ENCODE measurements around the gene CTRB1.
"Not testable (repeated sequence)": the region's sequence is repeated elsewhere in the genome, so short reads cannot be mapped to it uniquely, and the experiment has no call there.

Gene CTRB1

GRCh38 chr16:75226550-75227360 lies 8.0 kb downstream of the CTRB1 start:
- DNase-seq (ENCODE audit: low spot score): no peak

DNA sequence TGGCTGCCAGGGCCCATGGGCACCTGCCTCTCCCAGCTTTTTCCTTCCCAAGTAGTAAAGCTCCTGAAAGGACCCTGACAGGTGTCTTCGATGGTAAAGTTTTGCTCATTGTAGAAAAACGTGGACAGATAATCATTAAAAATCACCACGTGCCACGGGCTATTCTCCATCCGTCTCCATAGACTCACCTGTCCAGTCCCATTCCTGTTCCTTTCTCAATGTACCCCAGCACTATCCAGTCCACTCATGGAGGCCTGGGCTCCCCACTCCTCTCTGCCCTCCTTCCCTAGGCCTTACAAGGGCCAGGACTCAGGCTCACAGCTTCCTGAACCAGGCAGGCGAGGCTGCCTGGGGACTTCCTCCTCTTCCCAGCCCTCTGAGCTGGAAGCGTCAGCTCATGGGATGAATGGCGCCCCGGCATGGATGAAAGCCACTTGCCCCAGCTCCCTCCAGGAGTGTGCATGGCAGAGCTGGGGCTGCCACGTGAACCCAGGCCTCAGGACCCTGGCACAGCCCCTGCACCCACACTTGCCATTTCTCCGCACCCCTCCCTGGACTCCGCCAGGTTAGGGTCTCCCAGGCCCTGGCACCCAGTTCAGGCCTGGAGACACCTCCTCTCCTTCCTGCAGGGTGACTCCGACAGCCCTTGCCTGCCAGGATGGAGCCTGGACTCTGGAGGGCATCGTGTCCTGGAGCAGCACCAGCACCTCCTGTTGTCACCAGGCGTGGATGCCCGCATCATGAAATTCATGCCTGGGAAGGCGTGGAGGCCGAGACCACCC lies 8.8 kb downstream of the CTRB1 start:
- DNase-seq (ENCODE audit: low spot score): no peak

DNA sequence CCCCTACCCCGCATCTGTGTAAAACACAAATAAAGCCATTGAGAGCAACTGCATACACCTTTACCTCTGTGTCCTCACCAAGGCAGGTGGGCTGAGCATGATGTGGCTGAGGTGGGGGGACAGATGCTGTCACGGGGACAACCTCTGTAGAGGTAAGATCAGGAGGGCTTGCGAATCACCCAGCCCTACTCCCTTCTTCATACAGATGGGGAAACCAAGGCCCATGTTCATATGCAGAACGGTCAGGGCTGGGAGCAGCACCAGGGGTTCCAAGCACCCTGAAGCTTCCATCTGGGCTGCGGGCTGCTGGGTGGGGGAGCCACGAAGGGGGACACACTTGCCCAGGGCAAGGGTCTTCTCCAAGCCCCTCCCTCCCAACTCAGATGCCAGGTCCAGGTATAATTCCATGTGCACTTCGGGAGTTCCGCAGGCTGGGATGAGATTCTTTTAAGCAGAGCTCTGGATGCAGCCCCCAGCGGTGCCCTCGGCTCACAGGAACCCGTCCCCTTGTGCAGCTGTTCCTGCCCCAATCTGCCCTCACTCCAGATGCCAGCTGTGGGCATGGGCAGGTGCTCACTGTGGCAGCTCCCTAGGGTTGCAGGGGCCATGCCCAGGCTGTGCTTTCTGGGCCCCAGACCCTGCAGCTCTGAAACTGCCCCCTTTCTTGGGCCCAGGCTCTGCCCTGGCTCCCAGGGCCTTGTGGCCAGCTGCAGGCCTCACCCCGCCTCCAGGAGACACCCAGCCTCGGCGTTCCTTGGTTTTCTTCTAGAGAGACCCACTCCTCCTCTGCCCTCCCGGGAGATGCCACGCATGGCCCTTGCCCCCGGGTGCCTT lies 9.6 kb downstream of the CTRB1 start:
- DNase-seq (ENCODE audit: low spot score): no peak

GRCh38 chr16:75229172-75230031 lies 10.6 kb downstream of the CTRB1 start:
- DNase-seq (ENCODE audit: low spot score): no peak

GRCh38 chr16:75230471-75231110 lies 11.8 kb downstream of the CTRB1 start:
- DNase-seq (ENCODE audit: low spot score): peak; percentile 78

GRCh38 chr16:75231570-75231969 lies 12.8 kb downstream of the CTRB1 start:
- no peak for DNase-seq (ENCODE audit: low spot score)

DNA sequence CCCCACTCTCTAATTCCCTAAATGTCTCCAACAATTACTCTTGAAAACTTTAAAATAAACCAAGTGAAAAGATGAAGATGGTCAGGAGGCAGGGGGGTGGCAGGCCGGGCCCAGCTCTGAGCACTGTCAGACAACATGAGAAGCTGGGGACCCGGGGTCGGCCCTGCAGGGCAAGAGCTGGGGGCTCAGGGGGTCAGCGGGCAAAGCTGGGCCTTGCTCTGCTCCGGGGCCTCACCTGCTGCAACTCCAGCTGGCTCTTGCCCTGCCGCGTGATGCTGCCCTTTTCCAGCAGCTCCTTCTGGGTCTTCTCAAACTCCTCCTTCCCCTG lies 14.8 kb downstream of the CTRB1 start:
- no peak for DNase-seq (ENCODE audit: low spot score)

- DNase-seq (ENCODE audit: low spot score): no peak
Observed at GRCh38 chr16:75234856-75235696, 16.3 kb downstream of the CTRB1 start.

- no peak for DNase-seq (ENCODE audit: low spot score)
Observed at GRCh38 chr16:75235721-75236193, 17.0 kb downstream of the CTRB1 start.

DNA sequence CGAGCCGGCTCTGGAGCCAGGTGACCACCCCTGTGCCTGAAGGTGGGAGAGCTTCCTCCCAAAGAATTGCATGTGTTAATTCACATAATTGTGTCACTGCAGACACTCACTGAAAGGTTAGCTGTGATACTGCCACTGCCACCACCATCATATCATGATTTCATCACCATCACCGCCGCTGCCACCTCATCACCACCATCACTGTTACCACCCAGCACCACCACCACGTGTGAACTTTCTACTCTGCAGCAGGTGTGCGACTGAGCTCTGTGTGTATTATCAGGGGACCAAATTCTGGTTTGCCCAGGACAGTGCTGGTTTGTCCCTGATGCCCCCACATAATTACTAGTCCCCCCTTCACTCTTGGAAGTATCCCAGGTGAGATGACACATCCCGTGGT lies 17.4 kb downstream of the CTRB1 start:
- DNase-seq (ENCODE audit: low spot score): no peak

GRCh38 chr16:75236736-75237397 lies 18.1 kb downstream of the CTRB1 start:
- DNase-seq (ENCODE audit: low spot score): no peak

DNA sequence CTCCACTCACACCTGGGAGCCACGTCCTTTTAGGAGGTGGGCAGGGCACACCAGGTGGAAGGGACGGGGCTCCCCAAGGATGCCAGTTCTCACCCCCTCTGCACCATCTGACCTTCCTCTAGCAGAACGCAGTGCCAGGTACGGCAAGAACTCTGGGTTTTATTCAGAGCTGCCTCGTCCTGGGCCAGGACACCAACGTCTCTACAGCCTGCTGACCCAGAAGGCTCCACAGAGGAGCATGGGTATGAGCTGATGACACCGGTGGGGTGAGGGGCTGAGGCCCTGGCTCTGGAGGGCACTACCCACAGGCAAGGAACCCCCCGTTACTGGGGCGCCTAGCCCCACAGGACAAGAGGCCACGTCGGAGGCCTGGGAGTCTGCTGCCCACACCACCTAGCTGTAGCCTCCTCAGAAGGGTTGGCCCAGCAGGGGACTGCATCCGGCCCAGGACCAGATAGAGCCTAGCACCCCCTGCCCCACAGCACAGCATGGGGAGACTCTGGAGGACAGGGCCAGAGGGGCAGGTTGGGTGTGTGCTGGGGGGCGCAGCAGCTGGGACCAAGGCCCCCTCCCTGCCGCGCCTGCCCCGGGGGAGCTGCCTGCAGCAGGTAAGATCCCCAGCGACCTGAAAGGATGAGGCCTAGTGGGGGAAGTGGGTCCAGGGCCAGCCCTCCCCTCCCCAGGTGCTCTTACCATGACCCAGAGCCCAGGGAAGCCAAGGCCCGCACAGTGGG lies 18.8 kb downstream of the CTRB1 start:
- no peak for DNase-seq (ENCODE audit: low spot score)

- DNase-seq (ENCODE audit: low spot score): peak; percentile 46
Observed at GRCh38 chr16:75238132-75238852, 19.5 kb downstream of the CTRB1 start.

- DNase-seq (ENCODE audit: low spot score): peak; percentile 51
Observed at GRCh38 chr16:75238853-75239541, 20.2 kb downstream of the CTRB1 start.

GRCh38 chr16:75239542-75240122 lies 20.8 kb downstream of the CTRB1 start:
- DNase-seq (ENCODE audit: low spot score): no peak

DNA sequence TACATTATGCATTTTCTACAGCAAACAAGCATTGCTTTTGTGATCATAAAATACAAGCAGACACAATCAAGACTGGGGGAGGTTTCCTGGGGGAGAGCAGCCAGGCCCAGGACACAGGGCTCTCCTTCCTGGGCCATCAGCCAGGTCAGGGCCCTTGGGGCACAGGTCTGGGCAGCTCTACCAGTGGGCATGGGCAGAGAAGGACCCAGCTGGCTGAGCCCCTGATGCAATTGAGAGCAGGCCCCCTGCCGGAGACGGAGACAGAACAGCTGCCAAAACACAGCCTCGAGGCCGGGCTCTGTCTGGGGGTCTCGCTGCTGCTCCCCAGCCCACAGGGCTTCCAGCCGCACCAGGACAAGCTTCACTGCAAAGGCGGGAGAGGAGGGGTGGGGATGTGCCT lies 21.8 kb downstream of the CTRB1 start:
- not testable (repeated sequence) for DNase-seq (ENCODE audit: low spot score)

- peak; percentile 40 for DNase-seq (ENCODE audit: low spot score)
Observed at GRCh38 chr16:75241412-75241811, 22.6 kb downstream of the CTRB1 start.

All from kidney tubule cell (primary cell).